Ramos (cell line): ENCODE results near the gene LRPPRC.

Source experiments
- in situ Hi-C: fragments of 300-500 bp; cut with MboI; formaldehyde crosslinking; loops from one replicate; pipeline ENCODE4 v1.14.3; 2022; ENCODE audit warnings: low sequenced_read_pairs; ENCODE audit not compliant: unreplicated experiment

The LRPPRC gene

DNA sequence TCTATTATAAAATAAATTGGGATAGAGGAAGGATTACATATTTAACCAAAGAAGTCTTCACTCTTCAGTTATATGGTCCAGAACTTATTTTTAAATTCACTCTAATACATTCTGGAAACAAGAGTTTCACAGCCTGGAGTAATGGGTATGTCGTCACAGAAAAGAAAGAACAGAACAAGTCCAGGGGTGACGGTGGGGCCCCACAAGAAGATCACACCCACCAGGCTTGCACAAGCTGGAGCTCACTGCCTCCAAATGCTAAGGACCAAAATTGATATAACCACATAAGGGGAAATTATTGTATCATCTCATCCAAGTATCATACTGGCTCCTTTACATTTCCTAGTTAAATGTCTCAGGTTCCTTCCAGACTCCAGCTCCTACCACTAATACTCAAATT, 11.3 kb downstream of the LRPPRC start:
- in situ Hi-C loops, result no loop called here

DNA sequence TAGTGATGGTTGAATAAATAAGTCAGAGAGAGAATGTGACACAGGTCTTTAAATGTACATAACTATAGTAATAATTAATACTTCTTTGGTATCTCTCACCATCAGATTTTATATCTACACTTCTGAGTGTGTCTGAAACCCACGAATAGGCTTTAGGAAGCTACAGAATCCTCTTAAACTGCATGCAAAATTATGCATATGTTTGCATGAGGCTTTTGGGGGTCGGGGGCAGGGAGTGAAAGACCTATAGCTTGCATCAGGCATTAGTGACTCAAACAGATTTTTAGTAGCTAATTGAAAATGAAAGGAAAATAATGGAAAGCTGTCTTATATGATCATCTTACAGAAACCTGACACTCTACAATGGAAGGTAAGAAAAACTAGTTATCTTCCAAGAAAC, 14.9 kb downstream of the LRPPRC start:
- in situ Hi-C loops, result no loop called here

DNA sequence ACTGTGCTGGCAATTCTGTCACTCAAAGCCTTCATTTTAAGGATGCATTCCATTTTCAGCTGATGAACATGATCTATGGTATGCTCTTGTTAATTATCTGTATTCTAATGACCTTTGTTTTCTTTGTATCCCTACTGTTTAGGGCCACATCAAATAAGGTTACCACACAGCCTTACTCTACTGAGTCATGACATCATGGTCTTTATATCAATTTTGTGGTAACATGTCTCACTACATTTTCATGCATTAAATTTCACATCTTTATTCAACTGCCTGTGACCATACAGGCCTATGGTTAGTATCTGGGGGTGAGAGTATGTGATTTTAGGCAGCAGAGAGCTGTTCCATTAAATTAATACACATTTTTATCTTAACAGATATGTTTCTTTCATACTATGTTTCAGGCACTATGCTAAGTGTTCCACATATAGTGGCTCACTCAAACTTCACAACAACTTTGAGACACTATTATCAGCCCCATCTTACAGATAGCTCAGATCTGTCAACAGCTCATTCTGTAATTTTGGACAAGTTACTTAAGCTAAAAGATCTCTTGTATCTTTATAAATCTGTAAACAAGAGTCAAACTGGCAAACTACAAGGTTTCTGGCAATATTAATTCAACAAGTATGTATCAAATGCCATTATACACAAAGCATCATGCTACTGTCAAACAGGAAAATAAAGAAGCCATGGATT, 18.0 kb downstream of the LRPPRC start:
- in situ Hi-C loops, result no loop called here

DNA sequence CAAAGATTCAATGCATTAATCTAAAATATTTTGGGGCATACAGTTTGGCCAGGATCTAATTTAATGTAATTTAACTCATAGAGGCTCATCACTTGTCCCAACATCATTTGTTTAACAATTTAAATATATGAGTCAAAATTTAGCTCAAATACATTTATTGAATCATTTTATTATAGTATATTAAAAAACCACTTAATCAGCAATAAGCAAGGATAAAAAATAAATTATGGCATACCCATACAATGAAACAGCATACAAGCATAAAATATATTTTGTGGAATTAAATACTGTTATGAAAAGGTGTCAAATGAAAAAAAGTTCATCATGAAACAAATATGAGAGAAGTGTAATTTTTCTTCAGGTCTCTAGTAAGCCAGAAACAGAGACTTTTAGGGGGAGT, 34.9 kb downstream of the LRPPRC start:
- in situ Hi-C loops, result no loop called here

DNA sequence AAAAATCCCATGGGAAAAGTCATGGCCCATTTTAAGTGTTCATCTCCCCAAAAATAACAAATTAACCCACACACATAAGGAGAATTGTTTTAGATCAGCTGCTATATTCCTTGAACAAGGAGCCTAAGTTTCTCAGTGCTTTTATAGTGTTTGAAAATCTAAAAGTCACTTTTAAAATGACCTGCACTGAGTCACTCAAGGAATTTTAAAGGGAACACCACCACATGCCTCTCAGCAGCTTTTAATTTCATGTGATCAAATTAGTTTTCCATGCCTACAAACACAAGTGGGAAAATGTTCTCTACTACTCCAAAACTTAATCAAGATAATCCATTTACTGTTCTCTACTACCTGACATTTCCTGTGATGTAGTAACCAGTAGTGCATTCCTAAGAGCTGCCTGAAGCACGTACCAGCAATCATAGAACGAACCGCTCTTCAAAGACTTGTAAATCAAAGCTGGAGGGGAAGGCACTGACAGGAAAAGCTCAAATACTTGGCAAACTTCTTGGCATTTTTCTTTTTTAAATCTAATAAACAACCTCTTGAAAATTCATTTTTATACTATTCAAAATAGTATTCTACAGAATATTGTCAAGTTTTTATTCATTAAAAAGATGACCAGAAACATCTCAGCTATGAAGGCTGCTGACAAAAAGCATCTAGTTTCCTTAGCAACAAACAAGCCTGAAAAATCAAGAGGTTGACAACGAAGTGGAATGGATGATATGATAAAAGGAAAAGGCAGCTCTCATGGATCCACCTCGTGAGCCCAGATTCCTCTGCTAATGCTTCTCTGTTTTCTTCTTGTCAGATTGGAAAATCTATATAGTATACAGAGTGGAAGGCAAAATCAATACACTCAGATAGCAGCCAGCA, 37.2 kb downstream of the LRPPRC start:
- in situ Hi-C loops, result no loop called here

DNA sequence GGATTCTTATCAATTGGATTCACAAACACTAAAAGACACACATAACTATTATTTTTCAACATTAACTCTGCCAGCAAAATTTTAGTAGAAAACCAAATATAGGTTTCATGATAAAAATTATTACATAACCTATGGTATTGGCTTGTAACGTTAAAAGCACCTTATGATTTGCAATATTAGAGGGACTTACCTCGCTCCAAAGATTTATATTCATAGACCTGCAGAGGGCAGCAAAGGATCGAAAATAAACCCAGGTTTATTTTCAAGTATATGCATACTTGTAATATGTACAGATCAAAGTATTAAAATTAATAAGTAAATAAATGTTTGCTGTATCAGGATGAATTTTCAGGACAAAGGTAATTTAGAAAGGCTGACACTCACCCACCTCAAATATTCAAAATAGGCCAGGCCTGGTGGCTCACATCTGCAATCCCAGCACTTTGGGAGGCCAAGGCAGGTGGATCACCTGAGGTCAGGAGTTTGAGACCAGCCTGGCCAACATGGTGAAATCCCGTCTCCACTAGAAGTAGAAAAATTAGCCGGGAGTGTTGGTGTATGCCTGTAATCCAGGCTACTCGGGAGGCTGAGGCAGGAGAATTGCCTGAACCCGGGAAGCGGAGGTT, 45.3 kb downstream of the LRPPRC start:
- in situ Hi-C loops, result no loop called here

DNA sequence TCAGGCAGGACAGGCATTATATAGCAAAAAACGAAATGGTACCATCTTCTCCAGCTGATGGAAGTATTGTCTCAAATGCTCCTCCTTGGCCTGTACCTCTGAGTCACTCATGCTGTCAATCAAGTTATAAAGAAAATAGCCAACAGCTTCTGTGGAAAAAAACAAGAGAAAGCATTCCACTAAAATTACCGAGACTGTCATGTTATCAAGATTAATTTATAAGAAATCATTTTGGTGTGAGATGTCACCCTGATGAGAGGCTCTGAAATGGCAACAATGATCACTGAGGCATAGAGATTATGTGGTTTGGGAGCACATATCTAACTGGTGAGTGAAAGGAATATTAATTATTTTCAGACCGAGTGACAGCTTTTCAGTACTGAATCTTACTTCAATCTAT, 47.4 kb downstream of the LRPPRC start:
- in situ Hi-C loops, result no loop called here

DNA sequence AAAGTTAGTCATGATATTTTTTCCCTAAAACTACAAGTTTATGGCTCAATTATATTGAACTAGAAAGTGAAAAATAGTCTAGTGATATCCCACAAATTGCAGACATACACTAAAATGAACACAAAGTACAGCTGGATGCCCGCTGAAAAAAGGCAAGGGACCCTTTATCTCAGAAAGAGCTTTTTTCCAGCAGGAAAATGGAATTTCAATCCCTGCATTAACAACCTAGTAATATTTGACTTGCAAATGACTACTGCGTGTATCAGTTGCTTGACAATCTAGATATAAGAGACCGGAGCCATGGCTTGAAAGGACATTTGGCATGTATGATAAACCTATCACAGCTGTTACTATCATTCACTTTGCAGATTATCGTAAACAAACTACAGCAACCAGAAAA, 49.1 kb downstream of the LRPPRC start:
- in situ Hi-C loops, result no loop called here

DNA sequence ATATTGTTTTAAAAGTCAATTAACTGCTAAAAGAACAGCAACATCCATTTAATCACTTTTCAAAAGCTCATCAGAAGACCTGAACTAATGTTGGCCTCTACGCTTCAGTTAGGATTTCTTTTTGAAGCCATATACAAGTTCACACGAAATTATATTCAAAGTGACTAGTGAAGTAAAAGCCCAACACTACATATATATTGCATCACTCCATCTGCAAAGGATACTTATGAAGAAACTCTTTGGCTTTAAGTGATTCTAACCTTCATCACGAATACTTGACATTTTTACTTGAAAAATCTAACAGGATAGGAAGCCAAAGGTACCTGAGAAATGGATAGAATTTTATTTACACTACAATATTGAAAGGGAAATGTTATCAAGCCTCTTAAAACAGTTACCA, 50.4 kb downstream of the LRPPRC start:
- in situ Hi-C loops, result no loop called here

DNA sequence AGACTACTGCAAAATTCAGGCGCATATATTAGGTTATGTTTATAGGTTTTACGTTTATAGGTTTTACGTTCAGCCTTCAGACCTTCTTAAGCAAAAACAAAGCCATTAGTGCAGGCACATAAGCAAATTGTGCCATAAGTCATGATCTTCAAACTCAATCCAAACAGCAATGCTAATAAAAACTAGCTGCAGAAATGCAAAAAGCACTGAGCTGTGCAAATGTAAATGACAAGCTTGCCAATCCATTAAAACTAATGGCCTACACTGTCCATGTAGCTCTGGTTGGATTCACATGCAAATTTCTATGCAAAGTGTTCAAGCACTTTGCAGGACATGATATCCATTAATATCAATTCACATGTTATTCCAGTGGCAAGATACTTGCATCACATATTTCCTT, 50.9 kb downstream of the LRPPRC start:
- in situ Hi-C loops, result no loop called here

DNA sequence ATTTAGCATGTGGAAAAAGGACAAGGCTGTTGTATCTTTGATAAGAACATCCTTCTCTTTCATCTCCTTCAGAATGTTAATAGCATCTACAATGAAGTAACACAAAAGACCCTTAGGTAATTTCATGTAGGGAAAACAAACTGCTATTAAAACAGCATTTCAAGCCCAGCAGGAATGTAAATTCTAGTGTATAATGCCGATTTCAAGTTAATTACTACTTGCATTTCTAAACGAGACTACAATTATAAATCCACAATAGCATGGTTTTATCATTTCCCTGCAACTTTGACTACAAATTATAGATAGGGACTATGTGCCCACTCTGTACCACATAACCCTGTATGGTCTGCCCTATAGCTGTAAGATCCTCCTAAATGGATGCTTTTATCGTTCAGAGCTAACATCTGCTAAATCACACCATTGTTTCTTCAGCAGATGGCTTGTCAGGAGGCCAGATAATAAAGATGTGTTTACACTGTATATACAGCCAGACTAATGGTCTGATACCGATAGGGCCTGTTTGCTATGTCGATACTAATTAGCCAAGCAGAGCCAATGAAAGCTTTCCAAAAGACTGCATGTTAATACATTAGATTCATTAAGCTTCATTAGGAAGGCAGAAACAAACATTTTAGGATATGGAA, 51.9 kb downstream of the LRPPRC start:
- in situ Hi-C loops, result no loop called here

DNA sequence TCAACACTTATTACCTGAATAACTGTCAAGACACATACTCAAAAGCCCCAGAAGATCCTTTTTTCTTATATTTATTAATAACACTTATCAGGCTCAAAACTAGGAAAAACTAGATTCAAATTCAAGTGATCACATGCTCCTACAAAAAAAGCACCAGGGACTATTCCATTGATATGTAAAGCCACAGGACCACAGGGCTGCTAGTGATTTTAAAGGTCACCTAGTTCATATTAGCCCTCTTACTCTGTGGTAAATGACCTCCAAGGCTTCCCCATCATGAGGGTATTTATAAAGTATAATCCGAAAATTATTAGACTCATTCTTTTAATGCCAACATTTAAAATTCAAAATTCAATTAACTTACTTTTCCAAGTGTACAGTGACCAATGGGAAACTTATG, 52.5 kb downstream of the LRPPRC start:
- in situ Hi-C loops, result no loop called here

DNA sequence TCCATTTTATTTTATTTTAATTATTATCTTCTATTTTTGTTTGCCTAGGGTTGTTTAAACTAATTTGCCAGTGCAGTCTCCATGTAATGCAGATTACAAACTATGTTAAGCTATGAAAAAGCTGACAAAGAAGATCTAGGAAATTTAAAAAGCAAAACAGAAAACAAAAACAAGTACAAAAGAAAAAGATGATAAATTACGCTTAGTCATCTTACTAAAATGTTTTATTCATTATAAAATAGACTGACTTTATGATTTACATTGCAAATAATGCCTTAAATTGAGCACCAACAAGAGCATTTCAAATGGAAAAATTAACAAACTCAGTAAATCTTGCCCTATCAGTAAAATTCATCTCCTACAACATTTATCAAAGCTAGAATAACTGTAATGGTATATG, 52.9 kb downstream of the LRPPRC start:
- in situ Hi-C loops, result no loop called here

DNA sequence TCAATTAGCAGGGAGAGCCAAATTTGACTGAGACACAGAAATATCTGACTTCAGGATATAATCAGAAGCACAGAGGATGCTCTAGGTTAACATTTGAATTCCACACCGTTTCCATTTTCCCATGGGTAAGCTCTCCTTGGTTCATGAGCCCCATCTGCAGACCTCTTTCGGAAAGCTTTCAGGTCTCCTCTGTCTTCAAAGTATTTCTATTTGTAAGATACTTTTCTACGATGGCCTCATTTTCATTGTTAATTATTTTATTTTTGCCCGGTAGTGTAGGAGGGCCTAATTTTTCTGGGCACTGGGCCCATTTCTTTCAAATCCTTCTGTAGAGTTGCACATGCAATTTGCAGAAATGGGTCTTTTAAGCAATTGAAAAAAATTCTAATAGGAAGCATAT, 53.8 kb downstream of the LRPPRC start:
- in situ Hi-C loops, result no loop called here

DNA sequence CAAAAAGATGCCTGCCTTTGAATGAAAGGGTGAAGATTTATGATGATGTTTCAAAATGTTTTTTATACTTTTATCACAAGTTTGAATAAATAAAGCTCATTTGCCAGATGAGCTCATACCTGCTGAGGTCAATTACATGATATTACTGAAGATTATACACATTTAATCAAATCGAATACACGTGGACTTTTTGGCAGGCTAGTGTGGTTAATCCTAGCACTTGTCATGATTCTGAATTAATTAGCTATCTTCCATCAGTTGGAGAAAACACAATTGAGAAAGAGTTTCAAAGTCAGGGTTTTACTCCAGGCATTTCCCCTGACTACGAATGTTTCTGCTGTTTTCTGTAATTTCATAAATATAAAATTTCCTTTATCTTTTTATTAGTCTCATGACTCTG, 54.4 kb downstream of the LRPPRC start:
- in situ Hi-C loops, result no loop called here

DNA sequence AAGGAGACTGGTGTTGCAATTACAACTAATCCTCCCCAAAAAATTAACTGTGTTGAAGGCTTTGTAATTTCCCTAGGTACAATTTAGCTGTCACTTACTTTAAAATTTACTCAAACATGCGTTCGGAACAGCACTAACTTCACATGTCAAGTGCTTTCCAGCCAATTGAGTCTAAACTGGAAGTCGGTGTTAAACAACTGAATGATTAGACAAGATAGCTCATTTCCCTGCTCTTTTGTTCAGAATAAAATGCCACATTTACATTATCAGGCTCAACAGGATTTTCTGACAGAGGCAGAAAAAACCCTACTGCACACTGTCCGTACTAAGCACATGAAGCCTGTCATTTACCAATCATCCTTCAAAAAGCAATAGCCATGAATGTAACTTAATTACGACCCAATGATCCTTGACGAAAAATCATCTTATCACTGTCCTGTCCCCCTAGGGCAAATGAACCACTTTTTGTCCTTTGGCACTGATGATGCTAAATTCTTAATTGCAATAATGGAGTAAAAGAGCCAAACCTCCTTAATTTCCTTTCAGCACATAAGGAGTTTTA, 56.0 kb downstream of the LRPPRC start:
- in situ Hi-C loops, result no loop called here

DNA sequence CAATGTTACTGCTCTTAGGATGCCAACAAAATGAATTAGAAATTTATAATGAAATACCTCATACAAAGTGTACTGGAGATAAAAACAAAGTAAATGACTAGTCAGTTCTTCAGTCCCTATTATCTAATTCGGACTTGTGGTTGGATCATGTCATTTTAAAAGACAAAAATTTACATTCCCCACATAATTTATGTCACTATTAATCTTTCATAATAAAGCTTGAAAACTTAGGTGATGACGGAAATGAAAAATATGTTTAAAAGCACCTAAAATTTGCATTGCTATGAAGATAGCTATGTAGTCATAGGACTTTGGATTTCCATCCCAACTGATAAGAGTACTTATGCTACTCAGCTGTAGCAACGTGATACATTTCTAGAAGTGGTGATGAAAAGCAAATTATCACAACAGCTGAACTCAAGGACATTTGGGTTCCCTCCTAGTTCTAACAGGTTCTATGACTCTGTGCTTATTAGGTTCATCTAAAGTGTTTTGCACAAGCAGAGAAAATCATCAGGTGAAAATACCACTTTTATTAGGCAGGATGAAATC, 58.4 kb downstream of the LRPPRC start:
- in situ Hi-C loops, result no loop called here

DNA sequence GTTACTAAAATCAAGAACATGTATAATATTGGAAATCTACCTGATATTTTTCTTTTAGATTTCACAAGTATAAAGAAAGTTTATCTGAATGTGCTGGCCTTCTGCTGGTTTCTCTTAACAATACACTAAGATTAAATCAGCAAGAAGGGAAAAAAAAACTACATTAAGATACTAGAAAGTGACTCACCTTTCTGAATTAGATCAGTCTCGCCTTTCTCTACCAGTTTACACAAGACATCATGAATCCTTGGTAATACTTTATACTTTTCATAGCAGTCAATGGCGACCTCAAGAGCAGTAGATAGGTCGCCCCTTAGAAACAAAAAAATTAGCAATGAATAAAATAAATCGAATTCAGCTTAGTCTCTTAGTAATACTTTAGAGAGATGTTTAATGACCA, 61.2 kb downstream of the LRPPRC start:
- in situ Hi-C loops, result no loop called here

DNA sequence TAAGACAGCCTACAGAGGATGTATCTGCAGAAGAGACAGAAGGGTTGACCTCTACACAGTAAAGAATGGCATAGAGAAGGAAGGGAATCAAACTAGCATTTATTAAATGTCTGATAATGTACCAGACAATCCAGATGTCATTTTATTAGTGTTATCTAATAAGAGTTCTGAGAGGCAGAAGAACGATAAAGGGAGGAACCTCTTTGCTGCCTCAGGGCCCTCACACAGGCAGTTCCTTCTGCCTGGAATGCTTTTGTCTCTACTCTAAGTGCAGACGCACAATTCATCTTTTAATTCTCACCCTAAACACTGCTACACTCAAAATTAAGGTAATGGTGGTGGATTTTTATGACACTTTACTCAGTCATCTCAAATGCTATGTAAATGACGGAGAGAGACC, 64.5 kb downstream of the LRPPRC start:
- in situ Hi-C loops, result no loop called here

DNA sequence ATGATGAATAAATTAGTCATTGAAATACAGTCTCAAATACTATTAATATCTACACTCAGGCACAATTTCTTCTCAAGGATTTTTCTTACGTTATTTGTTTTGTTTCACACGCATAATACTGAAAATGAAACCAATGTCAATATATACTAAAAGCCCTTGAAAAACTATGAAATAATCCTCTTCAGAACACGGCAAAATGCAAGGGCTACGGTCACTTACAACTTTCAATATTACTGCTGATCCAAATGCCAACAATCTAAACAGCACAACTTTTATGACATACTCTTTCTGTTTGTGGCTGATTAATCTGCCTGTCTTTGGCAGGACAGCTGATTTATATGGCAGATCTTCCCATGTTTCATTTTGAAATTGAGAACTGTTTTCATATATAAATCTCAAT, 68.3 kb downstream of the LRPPRC start:
- in situ Hi-C loops, result no loop called here
